Adrenal gland (tissue), 5 donors: ENCODE results near the gene HEATR5A.

ENCODE experiments used
- POLR2A ChIP-seq, 2 donors: fragments of 450-650 bp; IDR thresholded peaks; one replicate each; pipeline ENCODE4 v1.6.1; 2017; ENCODE audit warnings: antibody characterized with exemption in 2 of 2, mild to moderate bottlenecking in 2 of 2, moderate library complexity in 1 of 2
- TF ChIP-seq, protein P1 (sequence below), 6 experiments: fragments of 450-650 bp in 4 of 6; fragments of 200-600 bp in 2 of 6; sonication (generic) in 1 of 6; IDR thresholded peaks; 1 replicate in 5 of 6; 2 replicates in 1 of 6; pipeline versions ENCODE4 v1.5.1 to v1.8.0; 2016 to 2021; ENCODE audit warnings: antibody characterized with exemption in 6 of 6, mild to moderate bottlenecking in 2 of 6, moderate library complexity in 1 of 6
- donor health status: DM: no; HTN: no; CAD: no.

DNA sequence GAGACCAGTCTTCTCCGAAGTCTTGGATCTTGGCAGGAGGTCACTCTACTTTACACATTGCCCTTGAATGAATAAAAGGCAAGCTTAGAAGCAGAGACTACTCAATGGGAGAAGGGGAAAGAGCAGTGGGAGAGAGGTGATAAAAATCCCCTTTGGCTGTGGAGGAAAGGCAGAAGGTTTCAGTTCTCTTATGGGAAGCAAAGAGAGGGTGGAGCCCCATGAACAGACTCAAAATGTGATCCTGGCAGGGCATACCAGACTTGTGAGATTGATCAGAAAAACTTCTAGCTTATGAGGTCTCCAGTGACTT, 163.2 kb downstream of the HEATR5A start:
- TF ChIP-seq, protein P1, sequence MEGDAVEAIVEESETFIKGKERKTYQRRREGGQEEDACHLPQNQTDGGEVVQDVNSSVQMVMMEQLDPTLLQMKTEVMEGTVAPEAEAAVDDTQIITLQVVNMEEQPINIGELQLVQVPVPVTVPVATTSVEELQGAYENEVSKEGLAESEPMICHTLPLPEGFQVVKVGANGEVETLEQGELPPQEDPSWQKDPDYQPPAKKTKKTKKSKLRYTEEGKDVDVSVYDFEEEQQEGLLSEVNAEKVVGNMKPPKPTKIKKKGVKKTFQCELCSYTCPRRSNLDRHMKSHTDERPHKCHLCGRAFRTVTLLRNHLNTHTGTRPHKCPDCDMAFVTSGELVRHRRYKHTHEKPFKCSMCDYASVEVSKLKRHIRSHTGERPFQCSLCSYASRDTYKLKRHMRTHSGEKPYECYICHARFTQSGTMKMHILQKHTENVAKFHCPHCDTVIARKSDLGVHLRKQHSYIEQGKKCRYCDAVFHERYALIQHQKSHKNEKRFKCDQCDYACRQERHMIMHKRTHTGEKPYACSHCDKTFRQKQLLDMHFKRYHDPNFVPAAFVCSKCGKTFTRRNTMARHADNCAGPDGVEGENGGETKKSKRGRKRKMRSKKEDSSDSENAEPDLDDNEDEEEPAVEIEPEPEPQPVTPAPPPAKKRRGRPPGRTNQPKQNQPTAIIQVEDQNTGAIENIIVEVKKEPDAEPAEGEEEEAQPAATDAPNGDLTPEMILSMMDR (IDR thresholded peaks at IDR 0.05) = no peak
- TF ChIP-seq POLR2A (IDR thresholded peaks at IDR 0.05) = no peak
